T-helper 1 cell treated with Interleukin-12 subunit alpha and Interleukin-12 subunit beta and Interleukin-4 antibody, amounts not matched to agents 30 ng/mL and 1 ng/mL, for 36 hours (primary cell): ENCODE results near the gene YY2. TPM values are rescaled to one million over a fixed set of nuclear protein-coding genes. Genes with fewer than 3 reads are reported as not detected.
"Not testable (repeated sequence)": the region's sequence is repeated elsewhere in the genome, so short reads cannot be mapped to it uniquely, and the experiment has no call there.

Experiments
- intact Hi-C: fragments of 100-400 bp; cut with micrococcal nuclease; formaldehyde crosslinking; loops from one replicate; pipeline ENCODE4 v1.15.1; 2024
- total RNA-seq: library from RNA; stranded (reverse); gene quantifications from 2 replicates; pipeline ENCODE4 v1.2.3, GENCODE V29; 2022

YY2 gene
- total RNA-seq = 2.4 TPM in 2 replicates

GRCh38 chrX:21855937-21856415, at the start of gene YY2:
Gene YY2, plus strand, starts transcription at chrX:21855987. Its CDS starts 498 bp downstream, at chrX:21856485.
- intact Hi-C loops = no loop called here

GRCh38 chrX:21806691-21807090, 49.1 kb upstream of the YY2 start:
- intact Hi-C loops = no loop called here

GRCh38 chrX:21811832-21812231, 44.0 kb upstream of the YY2 start:
- intact Hi-C loops = no loop called here

- intact Hi-C loops = no loop called here
Measured at GRCh38 chrX:21812628-21813027, 43.2 kb upstream of the YY2 start.

- intact Hi-C loops = no loop called here
Measured at GRCh38 chrX:21813612-21814368, 42.0 kb upstream of the YY2 start.

GRCh38 chrX:21816136-21816535, 39.7 kb upstream of the YY2 start:
- intact Hi-C loops = no loop called here

GRCh38 chrX:21820170-21820569, 35.6 kb upstream of the YY2 start:
- intact Hi-C loops = not testable (repeated sequence)

- intact Hi-C loops = no loop called here
Measured at GRCh38 chrX:21821875-21822274, 33.9 kb upstream of the YY2 start.

GRCh38 chrX:21831496-21831895, 24.3 kb upstream of the YY2 start:
- intact Hi-C loops = no loop called here

- intact Hi-C loops = loop anchor here (5.0 kb wide), 3 partner anchors 150 to 1320 kb away; no protein-coding TSS in a partner anchor
Measured at GRCh38 chrX:21837056-21837455, 18.7 kb upstream of the YY2 start.

- intact Hi-C loops = loop anchor here (1.0 to 5.0 kb wide), 9 partner anchors 66 to 1322 kb away; partner anchors contain the start of genes CNKSR2 and SMS
Measured at GRCh38 chrX:21838937-21839333, 16.9 kb upstream of the YY2 start.

GRCh38 chrX:21839334-21840192, 16.2 kb upstream of the YY2 start, which contains the start of gene MBTPS2:
Gene MBTPS2, plus strand, starts transcription at chrX:21839617. Its CDS starts 118 bp downstream, at chrX:21839735.
- intact Hi-C loops = loop anchor here (1.0 to 5.0 kb wide), 11 partner anchors 66 to 1573 kb away; partner anchors contain the start of genes CNKSR2, RPS6KA3 and SMS

- intact Hi-C loops = loop anchor here (2.0 to 5.0 kb wide), 2 partner anchors 87 to 1573 kb away; partner anchors contain the start of gene RPS6KA3
Measured at GRCh38 chrX:21840193-21840545, 15.6 kb upstream of the YY2 start.

GRCh38 chrX:21843179-21843578, 12.6 kb upstream of the YY2 start:
- intact Hi-C loops = loop anchor here (5.0 kb wide), 1 partner anchor 84 kb away; no protein-coding TSS in a partner anchor

GRCh38 chrX:21845096-21845495, 10.7 kb upstream of the YY2 start:
- intact Hi-C loops = no loop called here

- intact Hi-C loops = no loop called here
Measured at GRCh38 chrX:21847342-21847741, 8.4 kb upstream of the YY2 start.

- intact Hi-C loops = no loop called here
Measured at GRCh38 chrX:21853578-21853977, 2.2 kb upstream of the YY2 start.

GRCh38 chrX:21856504-21856903, 717 bp downstream of the YY2 start:
- intact Hi-C loops = no loop called here

- intact Hi-C loops = no loop called here
Measured at GRCh38 chrX:21863241-21863640, 7.5 kb downstream of the YY2 start.

- intact Hi-C loops = no loop called here
Measured at GRCh38 chrX:21865436-21865835, 9.6 kb downstream of the YY2 start.

GRCh38 chrX:21870494-21870893, 14.7 kb downstream of the YY2 start:
- intact Hi-C loops = no loop called here
